HG02885 (cell line): ENCODE data around the gene KRT14.
"Not testable (repeated sequence)": the region's sequence is repeated elsewhere in the genome, so short reads cannot be mapped to it uniquely, and the experiment has no call there.

Experiments
- ATAC-seq: cut with Tn5 transposase; IDR thresholded peaks from one replicate; pipeline ENCODE4 v1.9.1; 2021; ENCODE audit warnings: mild to moderate bottlenecking; ENCODE audit not compliant: unreplicated experiment, poor library complexity

KRT14 gene

DNA sequence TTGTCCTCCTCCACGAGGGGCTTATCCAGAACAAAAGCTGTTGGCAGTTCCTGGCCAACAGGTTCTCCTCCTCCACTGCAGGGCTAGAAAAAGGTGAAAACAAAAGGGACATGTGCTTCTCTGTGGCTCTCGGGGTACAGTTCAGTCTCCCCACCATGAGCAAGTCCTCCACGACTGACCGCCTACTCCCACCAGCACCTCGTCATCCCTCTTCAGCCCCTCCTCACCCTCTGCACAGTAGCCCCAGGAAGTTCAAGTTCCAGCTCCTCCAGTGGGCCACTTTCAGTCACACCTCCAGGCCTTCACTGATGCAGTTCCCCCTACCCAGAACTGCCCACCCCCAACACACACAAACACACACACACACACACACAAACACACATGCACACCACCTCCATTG is 34.2 kb downstream of the KRT14 start:
- ATAC-seq: no peak

DNA sequence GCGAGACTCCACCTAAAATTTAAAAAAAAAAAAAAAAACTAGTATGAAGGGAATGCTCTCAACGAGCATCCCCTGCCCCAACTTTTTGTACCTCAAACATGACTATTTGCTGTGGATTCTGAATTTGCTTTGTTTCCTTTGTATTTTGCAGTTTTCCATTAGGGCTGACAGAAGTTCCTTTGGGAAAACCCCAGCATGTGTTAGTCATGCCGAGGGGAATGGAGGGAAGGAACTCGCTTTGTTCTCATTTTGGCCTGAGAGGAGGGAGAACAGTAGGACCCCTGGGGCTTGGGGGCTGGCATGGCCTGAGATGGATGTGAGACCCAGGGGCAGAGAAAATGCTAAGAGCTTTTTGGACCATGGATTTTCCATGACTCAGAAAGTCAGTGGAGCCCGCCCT is 35.3 kb downstream of the KRT14 start:
- no peak for ATAC-seq

DNA sequence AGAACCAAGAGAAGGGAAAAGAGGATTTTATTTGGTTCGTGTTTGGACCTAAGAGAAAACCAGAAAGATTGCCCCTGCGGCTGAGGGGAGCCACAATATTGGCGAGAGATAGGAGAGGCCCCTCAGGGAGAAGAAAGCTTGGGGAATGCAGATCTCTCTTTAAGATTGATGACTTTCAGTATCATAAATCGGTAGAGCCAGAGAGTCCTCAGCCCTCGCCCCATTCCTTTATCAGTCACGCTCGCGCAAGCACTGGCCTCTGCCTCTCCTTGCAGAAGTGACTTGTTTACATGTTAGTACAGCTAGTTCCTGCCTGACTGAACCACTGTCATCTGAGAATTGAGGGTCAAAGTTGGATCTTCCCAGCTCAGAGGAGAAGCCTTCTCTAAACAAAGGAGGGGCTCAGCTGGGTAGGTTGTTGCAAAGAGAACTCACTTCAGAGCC is 37.1 kb downstream of the KRT14 start:
- ATAC-seq: no peak

DNA sequence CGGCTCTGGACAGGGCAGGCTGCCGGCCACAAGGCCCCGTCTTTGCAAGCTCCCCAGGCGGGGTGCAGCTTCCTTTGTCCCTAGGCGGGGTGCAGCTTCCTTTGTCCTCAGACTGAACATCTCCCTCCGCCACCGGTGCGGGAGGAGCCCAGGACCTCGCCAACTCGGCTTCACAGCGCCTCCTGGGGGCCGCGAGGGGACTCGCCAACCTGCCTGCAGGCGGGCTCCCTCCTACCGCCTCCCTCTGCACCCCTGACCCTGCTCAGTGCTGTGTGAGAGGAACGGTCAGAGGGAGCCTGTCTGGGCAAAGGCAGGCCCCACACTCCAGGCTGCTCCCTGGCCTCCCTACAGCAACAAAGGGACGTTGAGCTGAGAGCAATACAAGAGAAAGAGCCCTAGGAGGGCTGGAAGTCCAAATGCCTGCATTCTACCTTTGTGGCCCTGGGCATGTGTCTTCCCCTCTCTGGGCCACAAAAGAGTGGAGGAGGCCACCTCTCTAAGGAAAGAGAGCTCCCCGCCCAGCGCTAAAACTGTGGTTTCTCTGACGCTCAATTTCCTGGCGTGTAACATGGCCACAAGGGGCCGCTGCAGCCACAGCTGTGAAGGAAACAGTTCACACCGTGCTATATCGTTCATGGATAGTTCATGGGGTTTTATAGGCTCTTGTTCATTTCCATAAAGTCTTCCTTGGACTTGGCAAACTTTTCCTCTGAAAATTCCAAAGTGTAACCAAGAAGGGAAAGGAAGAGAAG is 37.7 kb downstream of the KRT14 start:
- ATAC-seq: no peak

DNA sequence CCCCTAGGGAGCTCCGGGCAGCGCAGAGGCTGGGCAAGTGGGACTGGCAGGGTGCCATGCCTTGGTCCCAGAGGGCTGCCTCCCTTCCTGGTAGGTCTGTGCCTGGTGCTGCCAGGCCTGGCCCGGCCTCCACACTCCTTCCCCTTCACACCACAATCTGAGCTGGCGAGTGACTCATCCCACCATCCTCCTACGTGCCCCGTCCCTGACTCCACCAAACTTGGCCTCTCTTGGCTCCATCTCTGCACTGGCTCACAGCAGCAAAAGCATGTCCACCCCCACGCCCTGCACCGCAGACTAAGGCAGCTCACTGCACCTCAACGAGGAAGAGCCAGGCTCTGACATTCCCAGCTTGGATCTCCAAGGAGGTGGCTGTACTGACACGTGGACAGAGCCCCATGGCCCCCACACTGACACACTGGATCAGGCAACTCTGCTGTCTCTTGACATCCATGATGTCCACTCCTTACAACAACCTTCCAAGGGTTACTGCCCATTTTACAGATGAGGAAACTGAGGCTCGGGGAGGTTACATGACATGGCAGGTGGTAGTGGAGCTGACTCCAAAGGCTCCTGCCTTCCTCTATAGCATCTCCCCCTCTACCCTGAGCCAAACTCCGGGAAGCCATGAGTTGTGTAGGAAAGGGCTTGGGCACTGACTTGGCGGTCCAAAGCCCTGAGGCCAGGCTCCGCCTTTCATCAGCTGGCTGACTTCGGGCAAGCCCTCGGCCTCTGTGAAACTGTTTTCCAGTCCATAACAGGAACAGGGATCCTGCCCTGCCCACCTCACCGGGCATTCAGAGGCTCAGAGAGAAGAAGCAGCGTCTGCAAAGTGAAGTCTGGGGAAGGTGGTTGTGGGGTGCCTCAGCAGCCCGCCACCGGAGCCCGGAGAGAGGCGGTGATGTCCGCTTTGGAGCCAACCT is 38.5 kb downstream of the KRT14 start:
- ATAC-seq: no peak

DNA sequence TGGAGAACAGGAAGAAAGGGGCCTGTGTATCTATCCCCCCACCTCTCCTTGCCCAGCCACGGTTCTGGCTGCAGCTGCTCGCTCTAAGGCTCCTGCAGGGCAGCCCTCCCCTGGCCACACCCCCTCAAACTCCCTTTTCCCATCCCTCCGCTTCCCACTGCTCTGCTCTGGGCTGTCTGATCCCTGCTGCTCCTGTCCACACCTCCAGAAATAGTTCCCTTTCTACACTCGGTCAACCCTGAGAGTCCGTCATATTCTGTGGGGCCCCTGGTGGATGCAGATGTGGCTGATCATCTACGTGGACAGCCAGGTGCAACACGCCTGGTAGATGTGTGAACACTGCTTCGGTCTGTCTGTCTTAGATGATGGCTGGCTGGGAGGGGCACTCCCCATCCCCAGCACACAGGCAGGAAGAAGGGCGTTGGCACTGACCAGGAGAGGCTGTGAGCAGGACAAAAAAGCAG is 39.3 kb downstream of the KRT14 start:
- no peak for ATAC-seq

DNA sequence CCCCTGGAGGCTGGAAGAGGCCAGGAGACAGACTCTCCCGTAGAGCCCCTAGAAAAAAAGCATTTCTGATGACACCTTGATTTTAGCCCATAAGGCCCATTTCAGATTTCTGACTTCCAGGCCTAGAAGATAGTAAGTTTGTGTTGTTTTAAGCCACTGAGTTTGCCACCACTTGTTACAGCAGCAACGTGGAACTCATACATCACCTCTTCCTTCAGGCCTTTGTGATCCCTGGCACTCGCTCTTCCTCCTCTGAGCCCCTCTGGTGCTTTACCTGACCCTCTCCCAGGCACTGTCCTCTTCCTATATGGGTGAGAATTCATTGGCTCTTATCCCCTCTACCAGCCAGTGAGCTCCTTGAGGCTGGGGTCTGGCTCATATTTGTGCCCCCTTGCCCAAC is 39.9 kb downstream of the KRT14 start:
- no peak for ATAC-seq

DNA sequence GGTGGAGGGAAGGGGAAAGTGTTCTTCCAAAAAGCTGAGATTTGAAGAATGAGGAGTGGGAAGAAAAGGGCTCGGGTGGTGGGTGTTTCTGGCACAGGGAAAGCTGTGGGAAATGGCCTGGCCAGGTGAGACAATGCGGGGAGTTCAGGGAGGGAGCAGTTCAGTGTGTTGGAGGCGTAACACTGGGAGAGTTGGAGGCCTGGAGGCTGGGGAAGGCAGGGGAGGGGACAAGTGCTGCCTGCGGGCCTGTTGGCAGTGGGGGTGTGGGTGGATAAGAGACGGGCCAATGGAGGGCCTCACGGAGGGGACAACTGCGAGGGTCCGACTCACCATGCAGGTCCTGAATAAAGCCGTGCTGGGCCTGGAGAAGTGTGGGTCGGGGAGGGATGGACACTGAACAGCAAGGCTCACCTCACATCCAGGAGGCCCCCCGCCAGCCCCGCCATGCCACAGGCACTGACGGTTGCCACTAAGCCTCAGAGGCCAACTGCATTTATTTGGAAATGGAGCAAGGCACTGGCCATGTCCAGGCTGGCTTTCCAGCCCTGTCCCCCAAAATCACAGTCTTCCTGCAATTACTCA is 40.8 kb downstream of the KRT14 start:
- no peak for ATAC-seq

DNA sequence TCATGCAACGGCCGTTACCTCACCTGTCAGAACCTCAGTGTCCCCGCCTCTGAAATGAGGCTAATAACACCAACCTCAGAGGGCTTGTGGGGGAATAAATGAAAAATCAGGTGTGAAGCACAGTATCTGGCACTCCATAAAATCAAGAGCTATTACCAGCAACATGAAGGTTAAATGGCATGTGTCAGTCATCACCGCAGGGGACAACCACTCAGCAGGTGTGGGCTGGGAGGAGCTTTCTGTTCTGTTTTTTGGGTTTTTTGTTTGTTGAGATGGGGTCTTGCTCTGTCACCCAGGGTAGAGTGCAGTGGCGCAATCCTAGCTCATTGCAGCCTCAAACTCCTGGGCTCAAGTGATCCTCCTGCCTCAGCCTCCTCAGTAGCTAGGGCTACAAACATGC is 41.8 kb downstream of the KRT14 start:
- no peak for ATAC-seq

DNA sequence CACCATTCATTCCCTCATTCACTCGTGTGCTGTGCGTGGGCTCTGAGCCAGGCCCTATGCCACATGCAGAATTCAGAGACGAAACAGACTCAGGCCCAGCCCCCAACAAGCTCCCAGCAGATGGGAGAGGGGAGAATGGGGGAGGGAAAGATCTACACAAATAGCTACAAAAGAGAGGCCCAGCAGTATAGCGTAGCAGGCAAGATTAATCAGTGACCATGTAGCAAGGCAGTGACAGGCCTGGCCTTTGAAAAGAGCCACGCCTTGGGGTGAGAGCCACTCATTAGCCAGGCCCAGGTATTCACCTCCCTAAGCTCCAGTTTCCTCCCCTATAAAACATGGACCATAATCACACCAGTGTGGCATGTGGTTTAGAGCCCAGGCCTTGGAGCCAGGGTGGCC is 42.2 kb downstream of the KRT14 start:
- no peak for ATAC-seq

DNA sequence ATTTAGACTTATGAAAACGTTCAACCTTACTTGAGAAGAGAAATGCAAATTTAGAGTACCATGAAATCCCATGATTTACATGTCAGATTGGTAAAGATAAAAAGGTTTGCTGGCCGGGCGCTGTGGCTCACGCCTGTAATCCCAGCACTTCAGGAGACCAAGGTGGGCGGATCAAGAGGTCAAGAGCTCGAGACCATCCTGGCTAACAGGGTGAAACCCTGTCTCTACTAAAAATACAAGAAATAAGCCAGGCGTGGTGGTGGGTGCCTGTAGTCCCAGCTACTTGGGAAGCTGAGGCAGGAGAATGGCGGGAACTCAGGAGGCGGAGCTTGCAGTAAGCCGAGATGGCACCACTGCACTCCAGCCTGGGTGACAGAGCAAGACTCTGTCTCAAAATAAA is 43.9 kb downstream of the KRT14 start:
- ATAC-seq: not testable (repeated sequence)

DNA sequence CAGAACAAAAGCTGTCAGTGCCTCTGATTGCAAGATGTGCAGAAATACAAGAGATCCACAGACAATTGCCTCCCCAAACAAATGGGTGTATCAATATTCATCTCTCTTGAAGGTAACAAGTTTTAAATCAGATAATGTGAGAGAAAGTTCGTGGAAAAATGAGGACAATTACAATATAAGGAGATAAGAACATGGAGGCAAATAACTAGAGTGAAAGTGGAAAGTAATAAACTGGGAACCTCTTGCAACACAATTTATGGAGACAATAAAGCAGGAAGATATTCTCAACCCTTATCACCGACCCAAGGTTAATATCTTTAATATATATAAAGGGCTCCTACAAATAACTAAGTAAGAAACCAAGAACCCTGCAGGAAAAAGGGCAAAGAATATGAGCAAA is 44.3 kb downstream of the KRT14 start:
- no peak for ATAC-seq

DNA sequence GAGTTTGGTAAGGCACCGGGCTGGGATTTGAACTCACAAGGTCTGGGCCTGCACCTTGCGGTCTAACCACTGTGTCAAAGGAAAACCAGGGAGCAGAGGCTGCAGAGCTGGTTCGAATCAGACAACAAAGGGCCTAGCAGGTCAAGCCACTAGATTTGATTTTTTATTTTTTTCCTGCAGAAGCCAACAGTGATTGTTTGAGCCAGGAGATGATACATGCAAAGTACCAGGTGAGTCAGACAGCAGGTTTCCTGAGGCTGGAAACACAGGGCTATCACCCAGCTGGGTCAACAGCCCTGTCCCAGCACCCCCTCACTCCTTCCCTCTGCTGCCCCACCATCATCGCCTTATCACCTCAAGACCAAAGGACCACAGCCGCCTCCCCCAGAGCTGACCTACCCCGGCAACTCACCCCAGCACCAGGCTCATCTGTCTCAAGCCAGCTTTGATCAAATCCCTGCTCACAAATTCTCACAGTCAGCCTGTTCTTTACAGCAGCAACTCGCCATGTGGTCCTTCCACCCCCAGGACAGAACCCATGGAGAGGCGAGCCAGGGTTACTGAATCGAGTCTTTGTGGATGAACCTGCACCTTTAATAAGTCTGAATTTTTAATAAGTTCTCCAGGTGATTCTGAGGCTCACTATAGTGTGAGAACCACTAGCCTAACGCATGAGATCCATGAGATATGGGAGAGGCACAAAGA is 45.6 kb downstream of the KRT14 start:
- ATAC-seq: no peak

DNA sequence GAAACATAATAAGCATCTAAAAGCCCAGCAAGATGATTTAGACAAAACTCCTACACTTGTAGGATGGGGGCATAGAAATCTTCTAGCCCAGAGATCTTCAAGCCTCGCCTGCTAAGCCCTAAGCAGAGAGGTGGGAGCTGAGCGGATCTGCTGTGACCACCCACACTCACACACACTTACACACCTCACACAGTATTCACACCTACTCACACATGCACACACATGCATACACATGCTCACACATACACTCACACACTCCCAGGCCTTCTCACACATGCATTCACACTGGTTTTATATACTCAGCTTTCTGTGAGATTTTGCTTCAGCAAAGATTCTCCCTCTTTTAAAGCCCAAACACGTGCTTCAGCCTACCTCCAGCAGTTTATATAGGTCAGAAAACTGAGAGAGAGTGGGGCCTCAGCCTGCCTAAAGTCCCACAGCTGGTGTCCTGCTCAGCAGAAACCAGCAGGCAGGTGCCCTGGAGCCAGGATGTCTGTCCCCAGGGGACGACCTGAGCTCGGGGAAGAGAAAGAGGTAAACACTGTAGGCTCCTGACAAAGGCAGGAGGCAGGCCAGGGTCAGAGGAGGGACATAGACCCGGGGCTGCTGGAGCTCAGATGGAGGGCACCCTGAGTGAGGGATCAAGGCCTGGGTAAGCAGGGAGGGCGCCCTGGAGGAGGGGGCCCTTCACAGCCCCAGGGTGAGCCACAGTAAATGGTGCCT is 46.6 kb downstream of the KRT14 start:
- no peak for ATAC-seq

DNA sequence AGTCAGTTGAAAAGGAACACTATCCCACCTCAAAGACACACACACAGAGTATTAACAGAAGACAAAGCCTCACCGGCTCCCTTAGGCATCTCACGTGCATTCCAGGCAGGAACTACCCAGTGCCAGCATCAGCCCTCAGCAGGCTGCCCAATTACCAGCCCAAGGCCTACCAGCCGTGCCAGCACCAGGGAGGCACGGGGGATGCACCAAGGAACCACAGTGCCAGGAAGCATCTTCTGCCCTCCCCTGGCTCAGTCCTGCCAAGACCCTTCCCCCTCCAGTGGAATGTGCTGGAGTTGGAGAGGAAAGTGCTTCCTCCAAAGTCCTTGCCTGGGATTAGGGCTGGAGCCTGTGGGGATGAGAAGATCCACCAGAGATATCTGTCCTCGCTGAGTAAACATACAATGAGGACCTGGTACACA is 47.6 kb downstream of the KRT14 start:
- ATAC-seq: no peak

DNA sequence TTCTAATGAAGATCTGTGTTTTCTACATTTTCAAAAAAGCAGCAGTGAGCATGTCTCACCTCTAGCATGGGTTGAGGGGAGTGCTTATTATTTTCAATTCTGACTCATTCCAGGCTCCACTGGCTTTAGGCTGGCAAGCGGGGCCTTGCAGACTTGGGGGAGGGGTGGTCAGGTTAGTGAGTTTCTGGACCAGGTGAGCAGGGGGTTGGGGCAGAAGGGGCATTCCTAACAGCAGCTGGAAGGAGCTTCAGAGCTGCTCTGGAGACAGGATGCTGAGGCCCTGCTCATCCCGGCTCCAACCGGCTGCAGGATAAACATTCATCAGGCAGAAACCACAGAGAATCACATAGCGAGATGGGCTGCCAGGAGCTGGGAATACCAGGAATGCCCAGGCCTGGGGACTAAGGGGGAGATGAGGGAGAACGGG is 48.1 kb downstream of the KRT14 start:
- no peak for ATAC-seq

DNA sequence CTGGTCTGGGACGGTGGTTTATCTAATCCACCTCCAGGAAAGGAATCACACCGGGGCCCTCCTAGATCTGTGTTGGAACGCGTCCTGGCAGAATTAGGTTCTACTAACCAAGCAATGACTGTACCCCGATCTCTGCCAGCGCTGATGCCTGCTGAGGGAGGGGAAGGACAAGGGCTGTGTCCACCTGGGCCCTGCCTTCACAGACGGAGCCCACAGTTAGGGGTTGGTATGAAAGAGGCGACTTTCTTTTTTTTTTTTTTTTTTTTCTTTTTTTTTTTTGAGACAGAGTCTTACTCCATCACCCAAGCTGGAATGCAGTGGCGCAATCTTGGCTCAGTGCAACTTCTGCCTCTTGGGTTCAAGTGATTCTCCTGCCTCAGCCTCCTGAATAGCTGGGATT is 48.7 kb downstream of the KRT14 start:
- ATAC-seq: no peak

DNA sequence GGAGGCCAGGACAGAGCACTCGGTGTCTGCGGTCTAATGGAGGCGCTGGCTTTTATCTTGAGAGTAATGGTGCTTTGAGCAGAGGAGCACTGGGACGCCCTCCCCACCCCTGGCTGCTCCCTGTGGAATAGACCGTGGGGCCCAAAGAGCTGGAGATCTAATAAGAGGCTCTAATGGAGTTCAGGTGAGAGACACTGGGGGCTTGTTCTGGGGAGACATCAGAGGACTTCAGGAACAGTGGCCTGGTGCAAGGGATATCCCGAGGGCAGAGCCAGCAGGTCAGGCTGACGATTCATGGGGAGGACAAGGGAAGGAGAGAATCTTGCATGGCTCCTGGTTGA is 49.1 kb downstream of the KRT14 start:
- no peak for ATAC-seq

DNA sequence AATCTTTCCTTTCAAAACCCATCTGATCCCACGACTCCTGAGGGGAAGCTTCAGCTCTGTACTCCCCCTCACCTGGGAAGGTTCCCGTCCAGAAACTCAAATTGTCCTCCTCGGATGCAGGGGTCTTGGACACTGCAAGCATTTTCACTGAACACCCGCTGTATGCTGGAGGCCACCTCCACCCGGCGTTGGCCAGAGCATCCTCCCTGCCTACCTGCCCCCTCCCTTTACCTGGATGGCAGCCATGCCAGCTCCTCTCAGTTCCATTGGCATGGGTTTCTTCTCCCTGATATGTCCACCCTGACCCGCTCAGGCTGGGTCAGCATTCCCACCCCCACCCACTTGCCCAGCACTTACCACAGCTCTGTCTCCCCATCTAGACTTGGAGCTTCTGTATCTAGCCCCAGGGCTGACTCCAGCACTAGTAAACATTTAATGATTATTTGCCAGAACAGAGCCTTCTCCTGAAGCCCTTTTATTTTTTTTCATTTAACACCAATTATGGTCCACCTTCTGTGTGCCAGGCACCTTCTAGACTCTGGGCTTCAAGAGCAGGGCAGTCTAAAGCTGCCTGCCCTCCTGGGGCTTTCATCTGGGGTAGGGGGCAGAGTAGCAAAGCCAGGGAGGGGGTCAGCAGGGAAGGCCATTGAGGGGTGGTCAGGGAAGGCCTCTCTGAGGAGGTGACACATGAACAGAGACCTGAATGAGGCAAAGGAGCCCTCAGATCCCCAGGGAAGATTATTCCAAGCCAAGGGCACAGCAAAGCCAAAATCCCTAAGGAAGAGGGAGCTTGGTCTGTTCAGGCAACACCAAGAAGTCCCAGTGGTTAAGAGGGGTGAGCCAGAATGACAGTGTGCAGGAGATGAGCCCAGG is 49.7 kb downstream of the KRT14 start:
- no peak for ATAC-seq
